ENCODE measurements around the gene INPP4B.
A peak's percentile ranks its signal among the peaks of the same experiment; 100 is the strongest.

The INPP4B gene

GRCh38 chr4:142262956-142263355, 583.1 kb downstream of the INPP4B start:
- no peak overlapping the region for H3K4me3 ChIP-seq (replicated peaks in 1 of 2; ENCODE audit: low read depth in 2 of 2, low read length in 2 of 2)
- no peak for DNase-seq (ENCODE audit: low read depth in 2 of 2)
- TF ChIP-seq CTCF (IDR thresholded peaks at IDR 0.05; ENCODE audit: low read depth, low read length) = no peak

- no peak overlapping the region for H3K4me3 ChIP-seq (replicated peaks in 1 of 2; ENCODE audit: low read depth in 2 of 2, low read length in 2 of 2)
- peak; percentile 35 to 87 for DNase-seq (ENCODE audit: low read depth in 2 of 2)
- no peak for TF ChIP-seq CTCF (IDR thresholded peaks at IDR 0.05; ENCODE audit: low read depth, low read length)
Measured at GRCh38 chr4:142248946-142249345, 597.2 kb downstream of the INPP4B start.

- peak in 1 of 2 donors; percentile 11 for DNase-seq (ENCODE audit: low read depth in 2 of 2)
- H3K4me3 ChIP-seq (replicated peaks in 1 of 2; ENCODE audit: low read depth in 2 of 2, low read length in 2 of 2) = no peak overlapping the region
- TF ChIP-seq CTCF (IDR thresholded peaks at IDR 0.05; ENCODE audit: low read depth, low read length) = no peak
Measured at GRCh38 chr4:142243255-142243654, 602.8 kb downstream of the INPP4B start.

GRCh38 chr4:142242156-142242555, 603.9 kb downstream of the INPP4B start:
- TF ChIP-seq CTCF (IDR thresholded peaks at IDR 0.05; ENCODE audit: low read depth, low read length) = no peak
- no peak overlapping the region for H3K4me3 ChIP-seq (replicated peaks in 1 of 2; ENCODE audit: low read depth in 2 of 2, low read length in 2 of 2)
- DNase-seq (ENCODE audit: low read depth in 2 of 2) = no peak

- peak; percentile 24 to 56 for DNase-seq (ENCODE audit: low read depth in 2 of 2)
- no peak for TF ChIP-seq CTCF (IDR thresholded peaks at IDR 0.05; ENCODE audit: low read depth, low read length)
- no peak overlapping the region for H3K4me3 ChIP-seq (replicated peaks in 1 of 2; ENCODE audit: low read depth in 2 of 2, low read length in 2 of 2)
Measured at GRCh38 chr4:142238589-142238988, 607.5 kb downstream of the INPP4B start.

- no peak for DNase-seq (ENCODE audit: low read depth in 2 of 2)
- TF ChIP-seq CTCF (IDR thresholded peaks at IDR 0.05; ENCODE audit: low read depth, low read length) = no peak
- no peak overlapping the region for H3K4me3 ChIP-seq (replicated peaks in 1 of 2; ENCODE audit: low read depth in 2 of 2, low read length in 2 of 2)
Measured at GRCh38 chr4:142236268-142236667, 609.8 kb downstream of the INPP4B start.

- H3K4me3 ChIP-seq (replicated peaks in 1 of 2; ENCODE audit: low read depth in 2 of 2, low read length in 2 of 2) = no peak overlapping the region
- no peak for TF ChIP-seq CTCF (IDR thresholded peaks at IDR 0.05; ENCODE audit: low read depth, low read length)
- no peak for DNase-seq (ENCODE audit: low read depth in 2 of 2)
Measured at GRCh38 chr4:142231787-142232186, 614.3 kb downstream of the INPP4B start.
